ENCODE results near the gene CCDC3. TPM values are rescaled to one million over a fixed set of nuclear protein-coding genes. Genes with fewer than 3 reads are reported as not detected.

The CCDC3 gene
- total RNA-seq, 1 experiment from 2014 or later = 2.8 TPM

DNA sequence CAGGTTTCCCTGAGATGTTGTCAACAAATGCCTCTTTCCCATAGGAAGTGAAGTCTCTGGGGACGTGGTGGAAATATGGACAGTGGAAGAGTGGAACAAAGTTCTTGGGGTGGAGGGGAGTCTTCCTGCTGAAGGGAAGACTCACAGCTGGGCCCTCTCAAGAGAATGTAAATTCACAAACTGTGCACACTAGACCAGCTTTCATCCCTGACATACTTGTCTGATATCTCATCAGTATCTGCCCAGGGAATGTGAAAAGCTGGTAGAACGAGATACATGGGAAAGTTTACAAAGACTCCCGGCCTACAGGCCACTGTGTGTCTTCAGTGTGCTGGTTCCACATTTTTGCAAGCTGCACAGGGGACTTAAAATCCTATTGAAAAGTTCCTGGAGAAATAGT, 16.7 kb upstream of the CCDC3 start:
- intact Hi-C loops (cut with micrococcal nuclease; ENCODE audit: unreplicated experiment) = no loop called here
- H3K9me3 ChIP-seq (ENCODE audit: low read depth, low read length, poor library complexity, severe bottlenecking) = peaks cover 6% of the 10 kb centered on the region
- ChIA-PET POLR2A (ENCODE audit: low non-redundant PET) (no interaction called here), CTCF (no interaction called here)
- H3K4me3 ChIP-seq (ENCODE audit: low read depth, low read length, poor library complexity, severe bottlenecking) = no peak overlapping the region
- DNase-seq (ENCODE audit: low spot score) = no peak
- no peaks in the 10 kb centered on the region for H3K27me3 ChIP-seq (replicated peaks; ENCODE audit: insufficient read depth, low read depth, low read length, poor library complexity)
- no peaks in the 10 kb centered on the region for H3K36me3 ChIP-seq (ENCODE audit: insufficient read depth, low read length, poor library complexity, severe bottlenecking)
- BruUV-seq (replicated peaks) = no TSS peak
- no peaks in the 10 kb centered on the region for H3K4me1 ChIP-seq (ENCODE audit: insufficient read depth, low read length, poor library complexity, severe bottlenecking)
- no peak for TF ChIP-seq EZH2 (IDR thresholded peaks at IDR 0.05; ENCODE audit: borderline replicate concordance, low read depth, low read length, poor library complexity, severe bottlenecking)
- TF ChIP-seq, protein P1, sequence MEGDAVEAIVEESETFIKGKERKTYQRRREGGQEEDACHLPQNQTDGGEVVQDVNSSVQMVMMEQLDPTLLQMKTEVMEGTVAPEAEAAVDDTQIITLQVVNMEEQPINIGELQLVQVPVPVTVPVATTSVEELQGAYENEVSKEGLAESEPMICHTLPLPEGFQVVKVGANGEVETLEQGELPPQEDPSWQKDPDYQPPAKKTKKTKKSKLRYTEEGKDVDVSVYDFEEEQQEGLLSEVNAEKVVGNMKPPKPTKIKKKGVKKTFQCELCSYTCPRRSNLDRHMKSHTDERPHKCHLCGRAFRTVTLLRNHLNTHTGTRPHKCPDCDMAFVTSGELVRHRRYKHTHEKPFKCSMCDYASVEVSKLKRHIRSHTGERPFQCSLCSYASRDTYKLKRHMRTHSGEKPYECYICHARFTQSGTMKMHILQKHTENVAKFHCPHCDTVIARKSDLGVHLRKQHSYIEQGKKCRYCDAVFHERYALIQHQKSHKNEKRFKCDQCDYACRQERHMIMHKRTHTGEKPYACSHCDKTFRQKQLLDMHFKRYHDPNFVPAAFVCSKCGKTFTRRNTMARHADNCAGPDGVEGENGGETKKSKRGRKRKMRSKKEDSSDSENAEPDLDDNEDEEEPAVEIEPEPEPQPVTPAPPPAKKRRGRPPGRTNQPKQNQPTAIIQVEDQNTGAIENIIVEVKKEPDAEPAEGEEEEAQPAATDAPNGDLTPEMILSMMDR (conservative IDR thresholded peaks at IDR 0.05; ENCODE audit: low read depth, low read length) = no peak
- no peak overlapping the region for H3K27ac ChIP-seq (ENCODE audit: low read depth, low read length, poor library complexity, severe bottlenecking)

DNA sequence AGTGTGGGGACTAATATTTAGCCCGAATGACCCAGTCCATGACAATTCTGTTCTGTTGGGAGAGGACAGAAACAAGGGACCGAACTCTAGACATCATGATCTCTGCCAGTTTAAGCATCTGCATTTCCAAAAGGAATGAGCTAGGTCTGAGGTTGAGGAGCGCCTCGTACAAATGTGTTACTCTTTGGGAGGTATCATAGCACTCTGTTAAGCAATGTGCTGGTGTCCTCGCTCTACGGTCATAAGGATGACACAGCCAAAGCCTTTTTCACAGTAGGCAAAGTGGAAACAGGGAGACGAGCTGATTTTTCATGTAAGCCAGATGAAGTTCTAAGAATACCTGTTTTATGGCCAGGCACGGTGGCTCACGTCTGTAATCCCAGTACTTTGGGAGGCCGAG, 15.4 kb upstream of the CCDC3 start:
- Histone ChIP-seq H3K9me3 (ENCODE audit: low read depth, low read length, poor library complexity, severe bottlenecking) (no peaks in the 10 kb centered on the region), H3K4me1 (ENCODE audit: insufficient read depth, low read length, poor library complexity, severe bottlenecking) (no peaks in the 10 kb centered on the region), H3K27ac (ENCODE audit: low read depth, low read length, poor library complexity, severe bottlenecking) (no peak overlapping the region), H3K4me3 (ENCODE audit: low read depth, low read length, poor library complexity, severe bottlenecking) (no peak overlapping the region), H3K27me3 (replicated peaks; ENCODE audit: insufficient read depth, low read depth, low read length, poor library complexity) (no peaks in the 10 kb centered on the region), H3K36me3 (ENCODE audit: insufficient read depth, low read length, poor library complexity, severe bottlenecking) (no peaks in the 10 kb centered on the region)
- intact Hi-C loops (cut with micrococcal nuclease; ENCODE audit: unreplicated experiment) = no loop called here
- no peak for DNase-seq (ENCODE audit: low spot score)
- TF ChIP-seq, protein P1 (conservative IDR thresholded peaks at IDR 0.05; ENCODE audit: low read depth, low read length) = no peak
- TF ChIP-seq EZH2 (IDR thresholded peaks at IDR 0.05; ENCODE audit: borderline replicate concordance, low read depth, low read length, poor library complexity, severe bottlenecking) = no peak
- CTCF ChIA-PET = no interaction called here
- POLR2A ChIA-PET (ENCODE audit: low non-redundant PET) = interaction anchor here (0.6 kb wide), 1 partner anchor 527 kb away, joined by 3 read pairs; no protein-coding TSS in a partner anchor
- no TSS peak for BruUV-seq (replicated peaks)

DNA sequence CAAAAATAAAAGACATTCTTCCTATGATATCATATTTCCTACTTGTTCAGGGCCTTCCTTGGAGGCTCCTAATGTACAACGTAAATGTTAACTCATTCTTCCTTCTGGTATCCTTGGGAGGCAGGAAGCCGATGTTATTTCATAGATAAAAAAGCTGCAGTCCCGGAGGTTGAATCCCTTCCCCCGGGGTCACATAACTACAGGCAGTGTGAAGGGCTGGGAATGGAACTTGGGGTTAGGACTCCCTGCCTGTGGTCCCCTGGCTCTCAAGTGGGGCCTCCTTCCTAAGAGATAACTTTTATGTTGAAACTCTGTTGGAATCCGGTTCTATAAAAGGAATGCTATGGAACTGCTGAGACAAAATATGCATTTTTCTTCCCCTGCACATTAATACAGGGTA, 14.9 kb upstream of the CCDC3 start:
- H3K4me3 ChIP-seq (ENCODE audit: low read depth, low read length, poor library complexity, severe bottlenecking) = no peak overlapping the region
- H3K36me3 ChIP-seq (ENCODE audit: insufficient read depth, low read length, poor library complexity, severe bottlenecking) = no peaks in the 10 kb centered on the region
- BruUV-seq (replicated peaks) = no TSS peak
- no peak for DNase-seq (ENCODE audit: low spot score)
- no peaks in the 10 kb centered on the region for H3K4me1 ChIP-seq (ENCODE audit: insufficient read depth, low read length, poor library complexity, severe bottlenecking)
- no peaks in the 10 kb centered on the region for H3K9me3 ChIP-seq (ENCODE audit: low read depth, low read length, poor library complexity, severe bottlenecking)
- H3K27me3 ChIP-seq (replicated peaks; ENCODE audit: insufficient read depth, low read depth, low read length, poor library complexity) = no peaks in the 10 kb centered on the region
- H3K27ac ChIP-seq (ENCODE audit: low read depth, low read length, poor library complexity, severe bottlenecking) = no peak overlapping the region
- ChIA-PET POLR2A (ENCODE audit: low non-redundant PET) (interaction anchor here (0.6 kb wide), 1 partner anchor 527 kb away, joined by 3 read pairs; no protein-coding TSS in a partner anchor), CTCF (no interaction called here)
- TF ChIP-seq, protein P1 (conservative IDR thresholded peaks at IDR 0.05; ENCODE audit: low read depth, low read length) = no peak
- TF ChIP-seq EZH2 (IDR thresholded peaks at IDR 0.05; ENCODE audit: borderline replicate concordance, low read depth, low read length, poor library complexity, severe bottlenecking) = no peak
- intact Hi-C loops (cut with micrococcal nuclease; ENCODE audit: unreplicated experiment) = no loop called here
